C4-2B (cell line): ENCODE measurements around the gene SMG7.

ENCODE experiments used
- H3K27ac ChIP-seq: fragments of 450-650 bp; 2 replicates; pipeline ENCODE4 v1.5.1; 2017
- ZFX ChIP-seq: fragments of 450-650 bp; IDR thresholded peaks from 2 replicates; pipeline ENCODE4 v1.6.1; 2017
- TF ChIP-seq, protein P1 (sequence below): fragments of 450-650 bp; conservative IDR thresholded peaks from 2 replicates; pipeline ENCODE4 v1.5.1; 2017; ENCODE audit warnings: mild to moderate bottlenecking

Gene SMG7

GRCh38 chr1:183559061-183559460 is 86.8 kb downstream of the SMG7 start:
- no peak for TF ChIP-seq ZFX

GRCh38 chr1:183562701-183563100 is 90.4 kb downstream of the SMG7 start:
- H3K27ac ChIP-seq: no peak overlapping the region
- no peak for TF ChIP-seq ZFX

More at GRCh38 chr1:183559061-183559460, 86.8 kb downstream of the SMG7 start:
- no peak overlapping the region for H3K27ac ChIP-seq

- TF ChIP-seq ZFX: no peak
- TF ChIP-seq, protein P1, sequence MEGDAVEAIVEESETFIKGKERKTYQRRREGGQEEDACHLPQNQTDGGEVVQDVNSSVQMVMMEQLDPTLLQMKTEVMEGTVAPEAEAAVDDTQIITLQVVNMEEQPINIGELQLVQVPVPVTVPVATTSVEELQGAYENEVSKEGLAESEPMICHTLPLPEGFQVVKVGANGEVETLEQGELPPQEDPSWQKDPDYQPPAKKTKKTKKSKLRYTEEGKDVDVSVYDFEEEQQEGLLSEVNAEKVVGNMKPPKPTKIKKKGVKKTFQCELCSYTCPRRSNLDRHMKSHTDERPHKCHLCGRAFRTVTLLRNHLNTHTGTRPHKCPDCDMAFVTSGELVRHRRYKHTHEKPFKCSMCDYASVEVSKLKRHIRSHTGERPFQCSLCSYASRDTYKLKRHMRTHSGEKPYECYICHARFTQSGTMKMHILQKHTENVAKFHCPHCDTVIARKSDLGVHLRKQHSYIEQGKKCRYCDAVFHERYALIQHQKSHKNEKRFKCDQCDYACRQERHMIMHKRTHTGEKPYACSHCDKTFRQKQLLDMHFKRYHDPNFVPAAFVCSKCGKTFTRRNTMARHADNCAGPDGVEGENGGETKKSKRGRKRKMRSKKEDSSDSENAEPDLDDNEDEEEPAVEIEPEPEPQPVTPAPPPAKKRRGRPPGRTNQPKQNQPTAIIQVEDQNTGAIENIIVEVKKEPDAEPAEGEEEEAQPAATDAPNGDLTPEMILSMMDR: no peak
- no peak overlapping the region for H3K27ac ChIP-seq
Observed at GRCh38 chr1:183565261-183565660, 93.0 kb downstream of the SMG7 start.

DNA sequence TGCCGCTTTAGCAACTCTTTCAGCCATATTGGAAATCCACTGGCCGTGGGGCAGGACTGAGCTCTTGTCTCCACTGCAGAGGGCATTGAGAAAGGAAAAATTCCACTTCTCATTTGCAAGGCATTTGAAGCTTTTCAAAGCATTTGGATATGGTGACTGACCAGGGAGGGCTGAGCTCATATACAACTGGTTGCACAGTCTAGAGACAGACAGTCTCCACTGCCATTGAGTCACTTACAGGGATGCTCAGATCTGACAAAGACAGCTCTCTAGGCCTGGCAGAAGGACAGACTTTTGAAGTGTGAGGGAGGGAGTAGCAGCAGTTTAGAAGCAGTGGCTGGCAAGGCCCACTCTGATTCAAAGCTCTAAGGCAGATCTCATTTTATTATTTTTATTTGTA is 93.7 kb downstream of the SMG7 start:
- no peak for TF ChIP-seq ZFX
- TF ChIP-seq, protein P1: no peak
- no peak overlapping the region for H3K27ac ChIP-seq

- no peak overlapping the region for H3K27ac ChIP-seq
- TF ChIP-seq, protein P1: no peak
- no peak for TF ChIP-seq ZFX
Observed at GRCh38 chr1:183567584-183567983, 95.3 kb downstream of the SMG7 start.

DNA sequence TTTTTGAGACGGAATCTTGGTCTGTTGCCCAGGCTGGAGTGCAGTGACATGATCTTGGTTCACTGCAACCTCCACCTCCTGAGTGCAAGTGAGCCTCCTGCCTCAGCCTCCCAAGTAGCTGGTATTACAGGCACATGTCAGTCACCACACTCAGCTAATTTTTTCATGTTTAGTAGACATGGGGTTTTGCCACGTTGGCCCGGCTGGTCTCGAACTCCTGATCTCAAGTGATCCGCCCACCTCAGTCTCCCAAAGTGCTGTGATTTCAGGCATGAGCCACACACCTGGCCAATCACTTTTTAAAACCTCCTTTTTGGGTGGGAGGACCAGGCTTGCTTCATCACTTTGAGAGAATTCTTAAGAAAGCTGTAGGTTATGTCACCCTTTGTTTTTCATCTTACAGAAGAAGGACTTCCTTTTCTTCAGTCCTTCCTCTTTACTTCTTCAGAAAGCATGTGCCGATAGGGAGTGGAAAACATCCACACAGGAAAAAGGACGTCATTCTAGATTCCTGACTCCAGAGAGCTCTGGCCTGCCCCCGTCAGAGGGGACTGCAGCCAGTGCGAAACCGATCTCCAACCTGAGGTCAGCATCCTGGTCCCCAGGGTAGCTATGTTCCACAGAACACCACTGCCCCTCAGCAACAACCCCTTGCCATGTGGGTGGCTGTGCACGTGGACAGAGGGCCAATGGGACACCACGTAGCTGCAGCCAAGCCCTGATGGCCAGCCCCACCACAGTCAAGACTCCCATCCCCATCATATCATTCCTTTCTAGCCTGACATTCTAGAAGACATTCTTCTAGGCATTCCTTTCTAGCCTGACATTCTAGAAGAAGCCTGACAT is 96.1 kb downstream of the SMG7 start:
- TF ChIP-seq, protein P1: no peak
- no peak for TF ChIP-seq ZFX
- H3K27ac ChIP-seq: no peak overlapping the region

GRCh38 chr1:183569141-183569540 is 96.8 kb downstream of the SMG7 start:
- no peak overlapping the region for H3K27ac ChIP-seq
- no peak for TF ChIP-seq ZFX
- TF ChIP-seq, protein P1: no peak

DNA sequence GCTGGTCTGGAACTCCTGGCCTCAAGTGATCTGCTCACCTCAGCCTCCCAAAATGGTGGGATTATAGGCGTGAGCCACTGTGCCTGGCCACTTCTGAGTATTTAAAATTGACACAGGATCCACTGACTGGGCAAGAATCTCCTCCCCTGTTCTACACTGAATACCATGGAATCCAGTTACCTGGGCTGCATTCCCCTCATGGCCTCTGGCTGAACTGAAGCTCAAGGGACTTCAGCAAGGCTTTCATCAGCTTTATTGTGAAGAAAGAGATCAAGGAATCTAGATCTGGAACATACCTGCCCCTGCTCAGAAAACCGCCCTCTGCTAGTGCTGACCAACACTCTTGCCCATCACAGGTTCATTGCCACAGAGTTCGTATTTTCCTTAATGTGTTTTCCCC is 97.5 kb downstream of the SMG7 start:
- no peak overlapping the region for H3K27ac ChIP-seq
- TF ChIP-seq ZFX: no peak
- TF ChIP-seq, protein P1: no peak
